Neural progenitor cell (in vitro differentiated cells): ENCODE results near the gene SLC25A51. TPM values are rescaled to one million over a fixed set of nuclear protein-coding genes. Genes with fewer than 3 reads are reported as not detected.

Experiments
- DNase-seq: peaks from one replicate; pipeline ENCODE4 v3.0.0-alpha.2; 2016; ENCODE audit warnings: low spot score
- H2AFZ ChIP-seq: fragments of 200-600 bp; sonication (generic); replicated peaks from 2 replicates; pipeline ENCODE4 v1.6.1; 2016; ENCODE audit warnings: antibody characterized with exemption
- H3F3A ChIP-seq: fragments of 200-600 bp; sonication (generic); 2 replicates; pipeline ENCODE4 v1.6.1; 2016; ENCODE audit warnings: antibody characterized with exemption, low read depth
- H3K27ac ChIP-seq: fragments of 200-600 bp; sonication (generic); 2 replicates; pipeline ENCODE4 v1.5.1; 2016; ENCODE audit warnings: mild to moderate bottlenecking
- H3K27me3 ChIP-seq: fragments of 200-600 bp; sonication (generic); 2 replicates; pipeline ENCODE4 v1.6.1; 2016; ENCODE audit warnings: mild to moderate bottlenecking, moderate library complexity
- H3K36me3 ChIP-seq: fragments of 200-600 bp; sonication (generic); 2 replicates; pipeline ENCODE4 v1.5.1; 2016
- H3K4me1 ChIP-seq: fragments of 200-600 bp; sonication (generic); 2 replicates; pipeline ENCODE4 v1.6.1; 2016; ENCODE audit warnings: mixed run types
- H3K4me2 ChIP-seq: fragments of 200-600 bp; sonication (generic); 2 replicates; pipeline ENCODE4 v1.6.1; 2016
- H3K4me3 ChIP-seq: fragments of 200-600 bp; sonication (generic); 2 replicates; pipeline ENCODE4 v1.5.1; 2016
- H3K79me2 ChIP-seq: fragments of 200-600 bp; sonication (generic); 2 replicates; pipeline ENCODE4 v1.6.1; 2016; ENCODE audit warnings: low read depth
- H3K9ac ChIP-seq: fragments of 200-600 bp; sonication (generic); 2 replicates; pipeline ENCODE4 v1.6.1; 2016
- H3K9me3 ChIP-seq: fragments of 200-600 bp; sonication (generic); 2 replicates; pipeline ENCODE4 v1.5.1; 2016; ENCODE audit warnings: low read depth
- H4K20me1 ChIP-seq: fragments of 200-600 bp; sonication (generic); 2 replicates; pipeline ENCODE4 v1.6.1; 2016; ENCODE audit warnings: low read depth
- H3K27ac Mint-ChIP-seq: 3 replicates; pipeline ENCODE4 v1.8.0; 2021; ENCODE audit warnings: mixed read lengths
- H3K27me3 Mint-ChIP-seq: 2 replicates; pipeline ENCODE4 v1.8.0; 2022; ENCODE audit warnings: low read depth, mild to moderate bottlenecking, inconsistent platforms, moderate library complexity, mixed read lengths; ENCODE audit not compliant: insufficient read depth
- H3K36me3 Mint-ChIP-seq: 3 replicates; pipeline ENCODE4 v1.8.0; 2021; ENCODE audit warnings: mixed read lengths
- H3K4me1 Mint-ChIP-seq: 3 replicates; pipeline ENCODE4 v1.8.0; 2021; ENCODE audit warnings: mixed read lengths
- H3K4me3 Mint-ChIP-seq: 3 replicates; pipeline ENCODE4 v1.8.0; 2021; ENCODE audit warnings: mild to moderate bottlenecking, moderate library complexity, mixed read lengths
- H3K9me3 Mint-ChIP-seq: 3 replicates; pipeline ENCODE4 v1.8.0; 2020; ENCODE audit warnings: mixed read lengths
- CTCF ChIP-seq: fragments of 200-600 bp; sonication (generic); IDR thresholded peaks from 2 replicates; pipeline ENCODE4 v1.5.1; 2017; ENCODE audit warnings: antibody characterized with exemption, mild to moderate bottlenecking
- EZH2 ChIP-seq: fragments of 200-600 bp; sonication (generic); IDR thresholded peaks from 2 replicates; pipeline ENCODE4 v1.6.1; 2017; ENCODE audit warnings: antibody characterized with exemption, mild to moderate bottlenecking, moderate library complexity
- EZH2phosphoT487 ChIP-seq: fragments of 200-600 bp; sonication (generic); IDR thresholded peaks from 2 replicates; pipeline ENCODE4 v1.6.1; 2017; ENCODE audit warnings: antibody characterized with exemption
- total RNA-seq: library from RNA; depleted of rRNA; stranded (reverse); fragments of >200 nt; gene quantifications from 2 replicates; pipeline ENCODE4 v1.2.3, GENCODE V29; 2015; ENCODE audit warnings: low replicate concordance

Gene SLC25A51
- total RNA-seq, 1 donor from 2014 or later: 24.6 TPM

- DNase-seq: no peak
- Histone ChIP-seq H3K9me3 (no peaks in the 10 kb centered on the region), H3K9ac (no peak overlapping the region), H4K20me1 (no peaks in the 10 kb centered on the region), H3K27me3 (no peaks in the 10 kb centered on the region), H3K4me3 (no peak overlapping the region), H3K4me2 (no peak overlapping the region), H3K27ac (no peak overlapping the region), H3K36me3 (no peaks in the 10 kb centered on the region), H3F3A (no peaks in the 10 kb centered on the region), H2AFZ (no peak overlapping the region), H3K4me1 (no peaks in the 10 kb centered on the region), H3K79me2 (no peaks in the 10 kb centered on the region)
- Mint-ChIP-seq H3K9me3 (peaks cover 5% of the 10 kb centered on the region), H3K4me3 (no peak overlapping the region), H3K27me3 (peaks cover 3% of the 10 kb centered on the region), H3K36me3 (peaks cover 7% of the 10 kb centered on the region), H3K27ac (no peak overlapping the region), H3K4me1 (peaks cover 8% of the 10 kb centered on the region)
- TF ChIP-seq CTCF: no peak
- TF ChIP-seq EZH2: no peak
- TF ChIP-seq EZH2phosphoT487: no peak
Observed at GRCh38 chr9:37931592-37931991, 27.7 kb upstream of the SLC25A51 start.

- Histone ChIP-seq H3K36me3 (no peaks in the 10 kb centered on the region), H3K4me1 (no peaks in the 10 kb centered on the region), H3F3A (no peaks in the 10 kb centered on the region), H3K27me3 (no peaks in the 10 kb centered on the region), H4K20me1 (no peaks in the 10 kb centered on the region), H2AFZ (no peak overlapping the region), H3K79me2 (no peaks in the 10 kb centered on the region), H3K4me2 (no peak overlapping the region), H3K4me3 (no peak overlapping the region), H3K27ac (no peak overlapping the region), H3K9me3 (no peaks in the 10 kb centered on the region), H3K9ac (no peak overlapping the region)
- no peak overlapping the region for H3K4me3 Mint-ChIP-seq
- H3K36me3 Mint-ChIP-seq: peaks cover 7% of the 10 kb centered on the region
- H3K9me3 Mint-ChIP-seq: peaks cover 5% of the 10 kb centered on the region
- DNase-seq: no peak
- H3K27ac Mint-ChIP-seq: no peak overlapping the region
- H3K4me1 Mint-ChIP-seq: peaks cover 19% of the 10 kb centered on the region
- peaks cover 3% of the 10 kb centered on the region for H3K27me3 Mint-ChIP-seq
- TF ChIP-seq EZH2 (no peak), CTCF (no peak), EZH2phosphoT487 (no peak)
Observed at GRCh38 chr9:37929441-37929895, 25.5 kb upstream of the SLC25A51 start.

GRCh38 chr9:37928552-37929430 lies 24.9 kb upstream of the SLC25A51 start:
- H2AFZ ChIP-seq: no peak overlapping the region
- Mint-ChIP-seq H3K27ac (no peak overlapping the region), H3K27me3 (peaks cover 3% of the 10 kb centered on the region), H3K4me3 (no peak overlapping the region), H3K4me1 (peaks cover 25% of the 10 kb centered on the region), H3K36me3 (peaks cover 7% of the 10 kb centered on the region), H3K9me3 (peaks cover 5% of the 10 kb centered on the region)
- no peak overlapping the region for H3K4me2 ChIP-seq
- no peak overlapping the region for H3K4me3 ChIP-seq
- no peaks in the 10 kb centered on the region for H3K4me1 ChIP-seq
- H3K36me3 ChIP-seq: no peaks in the 10 kb centered on the region
- no peak for TF ChIP-seq EZH2phosphoT487
- TF ChIP-seq CTCF: no peak
- no peak for TF ChIP-seq EZH2
- no peak overlapping the region for H3K9ac ChIP-seq
- no peaks in the 10 kb centered on the region for H3K79me2 ChIP-seq
- no peaks in the 10 kb centered on the region for H4K20me1 ChIP-seq
- no peak overlapping the region for H3K27ac ChIP-seq
- no peak for DNase-seq
- H3K9me3 ChIP-seq: no peaks in the 10 kb centered on the region
- no peaks in the 10 kb centered on the region for H3F3A ChIP-seq
- H3K27me3 ChIP-seq: no peaks in the 10 kb centered on the region
